K562 (cell line): ENCODE results near the gene PMVK. TPM values are rescaled to one million over a fixed set of nuclear protein-coding genes. Genes with fewer than 3 reads are reported as not detected.

Experiments
- BMI1 ChIP-seq: fragments of 150-350 bp; IDR thresholded peaks from 2 replicates; pipeline ENCODE4 v1.6.1; 2014; ENCODE audit warnings: low read length
- COPS2 ChIP-seq: fragments of 450-650 bp; conservative IDR thresholded peaks from 2 replicates; pipeline ENCODE4 v1.6.1; 2016; ENCODE audit warnings: mild to moderate bottlenecking, moderate library complexity
- CTBP1 ChIP-seq: fragments of 450-650 bp; IDR thresholded peaks from 2 replicates; pipeline ENCODE4 v1.6.1; 2016; ENCODE audit warnings: borderline replicate concordance
- GATAD2B ChIP-seq: fragments of 450-650 bp; IDR thresholded peaks from 2 replicates; pipeline ENCODE4 v1.6.1; 2017; ENCODE audit warnings: mild to moderate bottlenecking, borderline replicate concordance
- GTF2F1 ChIP-seq: IDR thresholded peaks from 2 replicates; pipeline ENCODE4 v1.6.1; 2011; ENCODE audit warnings: low read depth, low read length, improper control_type of control experiment
- KAT2B ChIP-seq: IDR thresholded peaks from one replicate; pipeline ENCODE4 v1.6.1; 2012; ENCODE audit warnings: low read depth, mild to moderate bottlenecking, control low read depth, inconsistent platforms, low read length, moderate library complexity
- KDM1A ChIP-seq, 2 experiments: fragments of 450-650 bp; IDR thresholded peaks; 2 replicates each; pipeline ENCODE4 v1.6.1; 2016; ENCODE audit warnings: mild to moderate bottlenecking in 2 of 2
- KDM5B ChIP-seq: fragments of 200-600 bp; sonication (generic); IDR thresholded peaks from 2 replicates; pipeline ENCODE4 v1.6.1; 2012; ENCODE audit warnings: low read depth, mild to moderate bottlenecking, moderate library complexity, low read length, control low read depth, inconsistent platforms; ENCODE audit not compliant: insufficient replicate concordance
- LCOR ChIP-seq: sonication (generic); formaldehyde crosslinking; IDR thresholded peaks from 2 replicates; pipeline ENCODE4 v1.8.0; 2022; ENCODE audit warnings: mild to moderate bottlenecking, missing genetic modification reagents
- NCOA6 ChIP-seq: fragments of 450-650 bp; IDR thresholded peaks from 2 replicates; pipeline ENCODE4 v1.6.1; 2017; ENCODE audit warnings: mild to moderate bottlenecking
- SMAD2 ChIP-seq: fragments of 150-350 bp; IDR thresholded peaks from 2 replicates; pipeline ENCODE4 v1.6.1; 2014; ENCODE audit warnings: low read depth, mild to moderate bottlenecking, low read length
- ZNF146 ChIP-seq: IDR thresholded peaks from one replicate; pipeline ENCODE4 v1.6.1; 2018; ENCODE audit warnings: missing compliant biosample characterization; ENCODE audit not compliant: unreplicated experiment
- ZNF232 ChIP-seq: sonication (generic); formaldehyde crosslinking; IDR thresholded peaks from 2 replicates; pipeline ENCODE4 v1.8.0; 2022; ENCODE audit warnings: mild to moderate bottlenecking, missing genetic modification reagents
- ZNF263 ChIP-seq: sonication (generic); formaldehyde crosslinking; IDR thresholded peaks from 2 replicates; pipeline ENCODE4 v1.8.0; 2022; ENCODE audit warnings: mild to moderate bottlenecking, missing genetic modification reagents, borderline replicate concordance
- polyA plus RNA-seq, 8 experiments: library from polyadenylated mRNA; depleted of rRNA in 4 of 8; stranded (reverse) in 5 of 8; unstranded in 3 of 8; fragments of >200 nt; fragmentation: Nextera tagmentation in 2 of 8; fragmentation: Illumina TruSeq in 1 of 8; extraction: Ambion mirVana in 2 of 8; extraction: Trizol in 1 of 8; gene quantifications; 2 replicates each; pipeline versions ENCODE4 v1.2.1 to v1.2.3, GENCODE V29; 2011 to 2014; ENCODE audit warnings: inconsistent platforms in 1 of 8, missing spikeins in 1 of 8
- total RNA-seq, 7 experiments: library from RNA; depleted of rRNA in 6 of 7; stranded (reverse); fragments of >200 nt in 6 of 7; fragmentation: Illumina TruSeq in 2 of 7; extraction: Trizol in 2 of 7; gene quantifications; 2 replicates each; pipeline versions ENCODE4 v1.2.1 to v1.2.3, GENCODE V29; 2011 to 2021; ENCODE audit warnings: low replicate concordance in 1 of 7
- TF ChIP-seq, protein P1 (sequence below): fragments of 250-450 bp; sonication (Bioruptor Pico); IDR thresholded peaks from 2 replicates; pipeline ENCODE4 v1.5.0; 2021; ENCODE audit warnings: mild to moderate bottlenecking, moderate library complexity
- TF ChIP-seq, protein P2 (sequence below): sonication (generic); formaldehyde crosslinking; IDR thresholded peaks from 2 replicates; pipeline ENCODE4 v1.8.0; 2022; ENCODE audit warnings: mild to moderate bottlenecking, missing genetic modification reagents
- TF ChIP-seq, protein P3 (sequence below): sonication (generic); formaldehyde crosslinking; IDR thresholded peaks from 2 replicates; pipeline ENCODE4 v1.8.1; 2022; ENCODE audit warnings: missing genetic modification reagents
- TF ChIP-seq, protein P4 (sequence below): fragments of 250-450 bp; sonication (Bioruptor Pico); IDR thresholded peaks from 2 replicates; pipeline ENCODE4 v1.4.0; 2020; ENCODE audit warnings: mild to moderate bottlenecking, moderate library complexity
- TF ChIP-seq, protein P5 (sequence below): fragments of 450-650 bp; IDR thresholded peaks from 2 replicates; pipeline ENCODE4 v1.7.0; 2016; ENCODE audit warnings: borderline replicate concordance

The PMVK gene
- total and polyA plus RNA-seq, 9 of the 15 experiments (the other 6 are each of a cell fraction or from before 2014, with no cell fraction given) = 1.1 to 15.3 (median 6.3) TPM

DNA sequence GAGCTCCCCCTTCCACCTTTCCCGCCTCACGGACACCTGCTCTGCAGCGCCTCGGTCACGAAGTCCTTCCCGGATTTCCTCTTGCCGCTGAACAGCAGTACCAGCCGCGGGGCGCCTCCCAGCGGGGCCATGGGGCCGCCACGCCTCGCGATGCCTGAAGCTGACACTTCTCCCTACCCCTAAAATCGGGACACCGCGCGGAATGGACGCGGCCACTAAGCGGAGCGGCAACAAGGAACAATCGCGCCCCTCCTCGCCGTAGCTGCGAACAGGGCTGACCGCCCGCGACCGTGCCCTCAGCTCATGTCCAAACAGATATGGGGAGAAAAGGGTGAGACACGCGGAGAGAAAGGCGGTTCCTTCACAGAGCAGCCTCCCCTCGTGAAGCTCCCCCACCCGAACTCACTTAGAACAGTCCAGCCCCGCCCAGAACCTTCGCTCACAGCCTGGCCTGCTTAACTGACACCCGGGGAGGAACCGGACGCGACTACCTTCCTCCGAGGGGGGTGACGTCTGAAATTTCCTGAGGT lies at the start of gene PMVK (continued):
- TF ChIP-seq, protein P1, sequence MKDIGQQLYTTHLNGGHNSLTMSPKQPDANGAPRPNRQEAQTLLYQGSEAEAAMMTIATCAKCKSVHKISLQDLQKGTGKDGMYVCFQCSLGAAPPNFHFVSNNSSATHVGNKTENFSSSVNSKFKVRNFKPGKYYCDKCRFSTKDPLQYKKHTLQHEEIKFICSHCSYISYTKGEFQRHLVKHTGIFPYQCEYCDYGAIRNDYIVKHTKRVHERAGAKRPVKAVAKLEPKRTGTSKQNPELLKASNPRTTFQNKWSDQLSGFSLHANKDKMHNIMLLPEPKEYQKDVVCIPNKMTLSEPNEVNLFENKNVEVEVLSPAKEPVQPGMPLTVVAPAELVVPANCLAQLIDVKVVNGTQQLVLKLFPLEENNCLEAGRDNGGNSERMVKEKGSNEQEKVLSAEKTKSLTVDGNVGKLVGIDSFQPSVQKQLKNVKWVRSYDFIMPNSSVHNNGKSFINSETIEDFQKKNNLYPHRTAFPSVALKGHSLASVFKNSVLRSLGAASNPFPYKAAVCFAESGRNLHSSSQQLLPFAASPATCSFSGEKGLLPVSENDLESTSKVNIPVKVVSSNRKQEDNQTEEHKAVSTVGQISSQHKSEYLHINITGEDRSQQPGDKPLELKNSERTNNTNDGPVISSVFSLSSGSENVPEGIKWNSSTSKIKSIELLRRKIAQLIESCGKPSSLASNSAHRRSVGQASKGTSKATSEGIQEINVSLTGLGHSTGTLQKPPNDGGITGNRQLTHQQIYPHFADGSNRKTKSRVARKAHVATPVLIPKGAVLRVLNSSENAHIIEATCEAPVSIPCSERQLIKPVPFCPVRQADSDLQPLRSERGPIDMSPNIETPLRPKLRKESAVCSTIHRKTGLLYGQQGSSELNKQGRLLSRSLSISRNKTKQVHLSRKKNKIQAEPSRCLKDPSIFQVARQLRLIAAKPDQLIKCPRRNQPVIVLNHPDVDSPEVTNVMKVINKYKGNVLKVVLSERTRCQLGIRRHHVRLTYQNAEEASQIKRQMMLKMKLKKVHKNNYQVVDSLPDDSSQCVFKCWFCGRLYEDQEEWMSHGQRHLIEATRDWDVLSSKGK (CRISPR knock-in tag) = no peak
- no peak for TF ChIP-seq SMAD2
- TF ChIP-seq KDM1A (IDR thresholded peaks at IDR 0.05) = peak; percentile 98 to 99
- TF ChIP-seq CTBP1 = peak; percentile 92
- TF ChIP-seq, protein P2, sequence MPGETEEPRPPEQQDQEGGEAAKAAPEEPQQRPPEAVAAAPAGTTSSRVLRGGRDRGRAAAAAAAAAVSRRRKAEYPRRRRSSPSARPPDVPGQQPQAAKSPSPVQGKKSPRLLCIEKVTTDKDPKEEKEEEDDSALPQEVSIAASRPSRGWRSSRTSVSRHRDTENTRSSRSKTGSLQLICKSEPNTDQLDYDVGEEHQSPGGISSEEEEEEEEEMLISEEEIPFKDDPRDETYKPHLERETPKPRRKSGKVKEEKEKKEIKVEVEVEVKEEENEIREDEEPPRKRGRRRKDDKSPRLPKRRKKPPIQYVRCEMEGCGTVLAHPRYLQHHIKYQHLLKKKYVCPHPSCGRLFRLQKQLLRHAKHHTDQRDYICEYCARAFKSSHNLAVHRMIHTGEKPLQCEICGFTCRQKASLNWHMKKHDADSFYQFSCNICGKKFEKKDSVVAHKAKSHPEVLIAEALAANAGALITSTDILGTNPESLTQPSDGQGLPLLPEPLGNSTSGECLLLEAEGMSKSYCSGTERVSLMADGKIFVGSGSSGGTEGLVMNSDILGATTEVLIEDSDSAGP (CRISPR knock-in tag) = 0 out of 2 replicates have a peak, but pooled peaks have one; percentile 37
- TF ChIP-seq BMI1 = peak; percentile 29; the same call in 1 of the 2 replicates
- TF ChIP-seq, protein P3, sequence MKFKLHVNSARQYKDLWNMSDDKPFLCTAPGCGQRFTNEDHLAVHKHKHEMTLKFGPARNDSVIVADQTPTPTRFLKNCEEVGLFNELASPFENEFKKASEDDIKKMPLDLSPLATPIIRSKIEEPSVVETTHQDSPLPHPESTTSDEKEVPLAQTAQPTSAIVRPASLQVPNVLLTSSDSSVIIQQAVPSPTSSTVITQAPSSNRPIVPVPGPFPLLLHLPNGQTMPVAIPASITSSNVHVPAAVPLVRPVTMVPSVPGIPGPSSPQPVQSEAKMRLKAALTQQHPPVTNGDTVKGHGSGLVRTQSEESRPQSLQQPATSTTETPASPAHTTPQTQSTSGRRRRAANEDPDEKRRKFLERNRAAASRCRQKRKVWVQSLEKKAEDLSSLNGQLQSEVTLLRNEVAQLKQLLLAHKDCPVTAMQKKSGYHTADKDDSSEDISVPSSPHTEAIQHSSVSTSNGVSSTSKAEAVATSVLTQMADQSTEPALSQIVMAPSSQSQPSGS (CRISPR knock-in tag) = no peak
- no peak for TF ChIP-seq GTF2F1
- TF ChIP-seq, protein P4, sequence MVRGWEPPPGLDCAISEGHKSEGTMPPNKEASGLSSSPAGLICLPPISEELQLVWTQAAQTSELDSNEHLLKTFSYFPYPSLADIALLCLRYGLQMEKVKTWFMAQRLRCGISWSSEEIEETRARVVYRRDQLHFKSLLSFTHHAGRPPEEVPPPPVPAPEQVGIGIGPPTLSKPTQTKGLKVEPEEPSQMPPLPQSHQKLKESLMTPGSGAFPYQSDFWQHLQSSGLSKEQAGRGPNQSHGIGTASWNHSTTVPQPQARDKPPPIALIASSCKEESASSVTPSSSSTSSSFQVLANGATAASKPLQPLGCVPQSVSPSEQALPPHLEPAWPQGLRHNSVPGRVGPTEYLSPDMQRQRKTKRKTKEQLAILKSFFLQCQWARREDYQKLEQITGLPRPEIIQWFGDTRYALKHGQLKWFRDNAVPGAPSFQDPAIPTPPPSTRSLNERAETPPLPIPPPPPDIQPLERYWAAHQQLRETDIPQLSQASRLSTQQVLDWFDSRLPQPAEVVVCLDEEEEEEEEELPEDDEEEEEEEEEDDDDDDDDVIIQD (CRISPR knock-in tag) = no peak
- no peak for TF ChIP-seq NCOA6
- TF ChIP-seq, protein P5, sequence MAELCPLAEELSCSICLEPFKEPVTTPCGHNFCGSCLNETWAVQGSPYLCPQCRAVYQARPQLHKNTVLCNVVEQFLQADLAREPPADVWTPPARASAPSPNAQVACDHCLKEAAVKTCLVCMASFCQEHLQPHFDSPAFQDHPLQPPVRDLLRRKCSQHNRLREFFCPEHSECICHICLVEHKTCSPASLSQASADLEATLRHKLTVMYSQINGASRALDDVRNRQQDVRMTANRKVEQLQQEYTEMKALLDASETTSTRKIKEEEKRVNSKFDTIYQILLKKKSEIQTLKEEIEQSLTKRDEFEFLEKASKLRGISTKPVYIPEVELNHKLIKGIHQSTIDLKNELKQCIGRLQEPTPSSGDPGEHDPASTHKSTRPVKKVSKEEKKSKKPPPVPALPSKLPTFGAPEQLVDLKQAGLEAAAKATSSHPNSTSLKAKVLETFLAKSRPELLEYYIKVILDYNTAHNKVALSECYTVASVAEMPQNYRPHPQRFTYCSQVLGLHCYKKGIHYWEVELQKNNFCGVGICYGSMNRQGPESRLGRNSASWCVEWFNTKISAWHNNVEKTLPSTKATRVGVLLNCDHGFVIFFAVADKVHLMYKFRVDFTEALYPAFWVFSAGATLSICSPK = no peak
- TF ChIP-seq KDM5B = peak; percentile 83
- TF ChIP-seq ZNF146 (CRISPR knock-in tag) = peak; percentile 22
- peak; percentile 95 for TF ChIP-seq LCOR (CRISPR knock-in tag)
- no peak for TF ChIP-seq KAT2B
- TF ChIP-seq ZNF263 (CRISPR knock-in tag) = peak; percentile 77; the same call in 1 of the 2 replicates
- peak; percentile 93; the same call in 1 of the 2 replicates for TF ChIP-seq ZNF232 (CRISPR knock-in tag)
- no peak for TF ChIP-seq GATAD2B
- TF ChIP-seq COPS2 = no peak
